Measurements from ENCODE around the gene JMJD6. TPM values are rescaled to one million over a fixed set of nuclear protein-coding genes. Genes with fewer than 3 reads are reported as not detected.

Gene JMJD6
- total and polyA plus RNA-seq, 2 donors from 2014 or later: 23.6 to 34.3 TPM

GRCh38 chr17:76735586-76736348, 9.4 kb upstream of the JMJD6 start:
- Histone ChIP-seq H3K36me3 (ENCODE audit: control insufficient read depth in 2 of 3, insufficient read depth in 3 of 3, low read length in 3 of 3) (peaks cover 12 to 44% (median 23%) of the 10 kb centered on the region in 3 donors), H3K4me3 (ENCODE audit: low read length in 3 of 3) (peak overlapping the region; percentile 83 to 97 (median 95)), H3K4me1 (ENCODE audit: control insufficient read depth in 2 of 3, insufficient read depth in 2 of 3, low read depth in 1 of 3, low read length in 3 of 3) (peaks cover 5 to 28% (median 27%) of the 10 kb centered on the region in 3 donors), H3K27me3 (ENCODE audit: control insufficient read depth, insufficient read depth, low read length) (no peaks in the 10 kb centered on the region), H3K9me3 (ENCODE audit: control insufficient read depth in 2 of 3, insufficient read depth in 1 of 3, low read length in 3 of 3) (no peaks in the 10 kb centered on the region), H3K27ac (ENCODE audit: low read depth in 2 of 2, low read length in 2 of 2) (peak overlapping the region; percentile 99 to 100), H3K9ac (ENCODE audit: low read length in 3 of 3) (peak overlapping the region; percentile 75 to 96 (median 93))
- no peak for TF ChIP-seq CTCF (IDR thresholded peaks at IDR 0.05; ENCODE audit: borderline replicate concordance, extremely low read depth, insufficient read depth)
- intact Hi-C loops (cut with DNase I): no loop called here
- DNase-seq (no peak), FAIRE-seq (no peak)

- DNase-seq (peak in 1 of 5 donors; percentile 44), FAIRE-seq (no peak)
- peaks cover 12 to 44% (median 23%) of the 10 kb centered on the region in 3 donors for H3K36me3 ChIP-seq (ENCODE audit: control insufficient read depth in 2 of 3, insufficient read depth in 3 of 3, low read length in 3 of 3)
- peaks cover 5 to 28% (median 23%) of the 10 kb centered on the region in 3 donors for H3K4me1 ChIP-seq (ENCODE audit: control insufficient read depth in 2 of 3, insufficient read depth in 2 of 3, low read depth in 1 of 3, low read length in 3 of 3)
- no peaks in the 10 kb centered on the region for H3K9me3 ChIP-seq (ENCODE audit: control insufficient read depth in 2 of 3, insufficient read depth in 1 of 3, low read length in 3 of 3)
- intact Hi-C loops (cut with DNase I): no loop called here
- H3K9ac ChIP-seq (ENCODE audit: low read length in 3 of 3): peak overlapping the region; percentile 65 to 96 (median 75)
- no peaks in the 10 kb centered on the region for H3K27me3 ChIP-seq (ENCODE audit: control insufficient read depth, insufficient read depth, low read length)
- TF ChIP-seq CTCF (IDR thresholded peaks at IDR 0.05; ENCODE audit: borderline replicate concordance, extremely low read depth, insufficient read depth): no peak
- peak overlapping the region; percentile 83 to 97 (median 95) for H3K4me3 ChIP-seq (ENCODE audit: low read length in 3 of 3)
- no peak overlapping the region for H3K27ac ChIP-seq (ENCODE audit: low read depth in 2 of 2, low read length in 2 of 2)
Measured at GRCh38 chr17:76735006-76735405, 8.6 kb upstream of the JMJD6 start.

GRCh38 chr17:76734080-76734840, 7.9 kb upstream of the JMJD6 start:
- H3K4me1 ChIP-seq (ENCODE audit: control insufficient read depth in 2 of 3, insufficient read depth in 2 of 3, low read depth in 1 of 3, low read length in 3 of 3): peaks cover 5 to 29% (median 23%) of the 10 kb centered on the region in 3 donors
- DNase-seq (peak in 1 of 5 donors; percentile 40), FAIRE-seq (no peak)
- intact Hi-C loops (cut with DNase I): no loop called here
- H3K4me3 ChIP-seq (ENCODE audit: low read length in 3 of 3): peak overlapping the region; percentile 22 to 97 (median 95)
- no peak overlapping the region for H3K27ac ChIP-seq (ENCODE audit: low read depth in 2 of 2, low read length in 2 of 2)
- H3K9ac ChIP-seq (ENCODE audit: low read length in 3 of 3): peak overlapping the region in 2 of 3 donors; percentile 29 to 96
- H3K9me3 ChIP-seq (ENCODE audit: control insufficient read depth in 2 of 3, insufficient read depth in 1 of 3, low read length in 3 of 3): no peaks in the 10 kb centered on the region
- H3K27me3 ChIP-seq (ENCODE audit: control insufficient read depth, insufficient read depth, low read length): no peaks in the 10 kb centered on the region
- no peak for TF ChIP-seq CTCF (IDR thresholded peaks at IDR 0.05; ENCODE audit: borderline replicate concordance, extremely low read depth, insufficient read depth)
- H3K36me3 ChIP-seq (ENCODE audit: control insufficient read depth in 2 of 3, insufficient read depth in 3 of 3, low read length in 3 of 3): peaks cover 12 to 47% (median 23%) of the 10 kb centered on the region in 3 donors
